ENCODE measurements around the gene AAGAB. TPM values are rescaled to one million over a fixed set of nuclear protein-coding genes. Genes with fewer than 3 reads are reported as not detected.

The AAGAB gene
- total RNA-seq, 2 experiments from 2014 or later: 42.6 to 51.2 TPM

DNA sequence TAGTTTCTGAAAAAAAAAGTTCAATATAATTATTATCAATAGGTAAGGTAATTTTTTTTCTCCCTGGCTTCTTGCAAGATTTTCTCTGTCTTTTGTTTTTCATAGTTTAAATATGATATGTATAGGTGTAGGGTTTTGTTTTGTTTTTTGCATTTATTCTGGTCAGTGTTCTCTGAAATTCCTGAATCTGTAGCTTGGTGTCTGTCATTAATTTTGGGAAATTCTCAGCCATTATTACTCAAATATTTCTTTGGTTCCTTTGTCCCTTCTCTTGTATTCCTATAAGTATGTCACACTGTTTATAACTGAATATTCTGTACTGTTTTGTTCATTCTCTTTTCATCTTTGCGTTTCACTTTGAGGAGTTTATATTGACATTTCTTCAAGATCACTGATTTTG is 22.2 kb upstream of the AAGAB start:
- Mint-ChIP-seq H3K27me3 (peaks cover 4% of the 10 kb centered on the region), H3K4me1 (ENCODE audit: low read depth) (no peaks in the 10 kb centered on the region), H3K9me3 (peaks cover 10% of the 10 kb centered on the region), H3K36me3 (ENCODE audit: low read depth) (peaks cover 3% of the 10 kb centered on the region), H3K4me3 (no peak overlapping the region), H3K27ac (no peak overlapping the region)
- ChIA-PET CTCF (interaction anchor here (1.2 kb wide), 1 partner anchor 13 kb away, joined by 3 read pairs; no protein-coding TSS in a partner anchor), POLR2A (no interaction called here)
- DNase-seq (no peak), ATAC-seq (no peak)
- intact Hi-C loops (cut with micrococcal nuclease): no loop called here
- TF ChIP-seq, protein P1, sequence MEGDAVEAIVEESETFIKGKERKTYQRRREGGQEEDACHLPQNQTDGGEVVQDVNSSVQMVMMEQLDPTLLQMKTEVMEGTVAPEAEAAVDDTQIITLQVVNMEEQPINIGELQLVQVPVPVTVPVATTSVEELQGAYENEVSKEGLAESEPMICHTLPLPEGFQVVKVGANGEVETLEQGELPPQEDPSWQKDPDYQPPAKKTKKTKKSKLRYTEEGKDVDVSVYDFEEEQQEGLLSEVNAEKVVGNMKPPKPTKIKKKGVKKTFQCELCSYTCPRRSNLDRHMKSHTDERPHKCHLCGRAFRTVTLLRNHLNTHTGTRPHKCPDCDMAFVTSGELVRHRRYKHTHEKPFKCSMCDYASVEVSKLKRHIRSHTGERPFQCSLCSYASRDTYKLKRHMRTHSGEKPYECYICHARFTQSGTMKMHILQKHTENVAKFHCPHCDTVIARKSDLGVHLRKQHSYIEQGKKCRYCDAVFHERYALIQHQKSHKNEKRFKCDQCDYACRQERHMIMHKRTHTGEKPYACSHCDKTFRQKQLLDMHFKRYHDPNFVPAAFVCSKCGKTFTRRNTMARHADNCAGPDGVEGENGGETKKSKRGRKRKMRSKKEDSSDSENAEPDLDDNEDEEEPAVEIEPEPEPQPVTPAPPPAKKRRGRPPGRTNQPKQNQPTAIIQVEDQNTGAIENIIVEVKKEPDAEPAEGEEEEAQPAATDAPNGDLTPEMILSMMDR (IDR thresholded peaks at IDR 0.05): no peak

- ChIA-PET CTCF (interaction anchor here (1.0 to 1.6 kb wide), 2 partner anchors 8 to 328 kb away, joined by 3 to 5 read pairs; no protein-coding TSS in a partner anchor), POLR2A (no interaction called here)
- ATAC-seq (no peak), DNase-seq (no peak)
- Mint-ChIP-seq H3K36me3 (ENCODE audit: low read depth) (peaks cover 3% of the 10 kb centered on the region), H3K4me1 (ENCODE audit: low read depth) (no peaks in the 10 kb centered on the region), H3K4me3 (no peak overlapping the region), H3K9me3 (peaks cover 10% of the 10 kb centered on the region), H3K27ac (no peak overlapping the region), H3K27me3 (peaks cover 2% of the 10 kb centered on the region)
- intact Hi-C loops (cut with micrococcal nuclease): no loop called here
- TF ChIP-seq, protein P1 (IDR thresholded peaks at IDR 0.05): no peak
Observed at GRCh38 chr15:67274236-67274635, 19.8 kb upstream of the AAGAB start.

DNA sequence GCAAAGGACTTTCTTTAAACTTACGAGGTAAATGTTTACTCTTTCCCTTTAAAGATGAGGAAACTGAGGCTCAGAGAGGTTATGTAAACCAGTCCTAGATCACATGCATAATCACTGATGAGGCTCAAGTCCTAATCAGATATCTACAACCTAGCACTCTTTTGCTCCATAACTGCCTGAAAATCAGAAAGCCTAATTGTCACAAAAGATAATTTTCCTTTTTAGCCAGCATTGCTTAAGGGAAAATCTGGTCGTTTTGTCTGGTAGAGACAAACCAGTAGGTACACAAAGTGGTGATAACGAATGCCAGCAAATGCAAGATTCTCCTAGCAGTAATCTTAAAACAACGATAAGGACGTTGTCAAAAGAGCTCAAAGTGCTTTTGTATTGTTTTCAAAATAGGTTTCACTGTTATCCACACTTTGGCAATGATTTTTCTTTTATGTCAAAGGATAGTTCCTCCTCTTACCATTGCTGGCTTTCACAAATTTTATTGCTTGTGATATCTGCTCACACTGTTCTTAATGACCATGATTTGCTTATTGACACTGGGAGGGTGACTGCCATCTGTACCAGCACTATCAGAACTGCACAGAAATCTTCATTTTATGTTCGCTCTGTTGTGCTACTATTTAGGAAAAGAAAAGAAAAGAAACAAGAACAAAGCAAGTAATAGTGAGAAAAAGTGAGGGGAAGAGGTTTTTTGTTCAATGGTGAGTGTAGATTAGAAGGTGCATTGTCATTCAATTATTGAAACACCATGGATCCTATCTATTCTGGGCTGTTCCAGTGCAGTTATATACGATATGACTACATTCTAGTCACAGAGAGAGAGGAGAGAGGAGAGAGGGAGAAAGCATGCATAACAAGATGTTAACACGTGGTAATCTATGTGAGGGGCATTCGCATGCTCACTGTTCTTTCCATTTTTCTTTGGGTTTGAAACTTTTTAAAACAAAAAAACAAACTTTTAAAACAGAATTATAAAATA is 13.8 kb upstream of the AAGAB start:
- CTCF ChIA-PET: no interaction called here
- TF ChIP-seq, protein P1 (IDR thresholded peaks at IDR 0.05): no peak
- no peak overlapping the region for H3K27ac Mint-ChIP-seq
- no peak for DNase-seq
- no peaks in the 10 kb centered on the region for H3K9me3 Mint-ChIP-seq
- H3K4me3 Mint-ChIP-seq: no peak overlapping the region
- ATAC-seq: no peak
- no peaks in the 10 kb centered on the region for H3K36me3 Mint-ChIP-seq (ENCODE audit: low read depth)
- no peaks in the 10 kb centered on the region for H3K27me3 Mint-ChIP-seq
- intact Hi-C loops (cut with micrococcal nuclease): no loop called here
- POLR2A ChIA-PET: no interaction called here
- no peaks in the 10 kb centered on the region for H3K4me1 Mint-ChIP-seq (ENCODE audit: low read depth)

DNA sequence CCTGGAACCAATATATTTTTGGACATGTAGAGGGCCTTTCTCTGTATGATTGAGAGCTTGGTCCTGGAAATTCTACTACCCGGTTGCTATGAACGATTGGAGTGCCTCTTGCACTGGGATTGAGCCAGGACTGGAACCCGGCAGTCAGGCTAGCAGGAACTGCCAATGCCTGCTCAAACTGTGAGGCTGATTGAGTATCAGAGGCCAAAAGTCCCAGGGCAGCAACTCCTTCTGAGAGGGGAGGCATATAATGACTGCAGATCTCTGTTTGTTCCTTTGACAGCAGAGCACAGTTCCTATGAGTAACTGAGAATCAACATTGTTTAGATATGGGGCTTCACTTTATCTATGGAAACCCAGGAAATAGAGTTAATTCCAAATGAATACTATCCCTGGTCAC is 13.0 kb upstream of the AAGAB start:
- no peak for DNase-seq
- no peak overlapping the region for H3K4me3 Mint-ChIP-seq
- POLR2A ChIA-PET: no interaction called here
- H3K27me3 Mint-ChIP-seq: no peaks in the 10 kb centered on the region
- CTCF ChIA-PET: no interaction called here
- H3K27ac Mint-ChIP-seq: no peak overlapping the region
- H3K4me1 Mint-ChIP-seq (ENCODE audit: low read depth): no peaks in the 10 kb centered on the region
- ATAC-seq: no peak
- H3K36me3 Mint-ChIP-seq (ENCODE audit: low read depth): no peaks in the 10 kb centered on the region
- H3K9me3 Mint-ChIP-seq: no peaks in the 10 kb centered on the region
- TF ChIP-seq, protein P1 (IDR thresholded peaks at IDR 0.05): no peak
- intact Hi-C loops (cut with micrococcal nuclease): no loop called here

DNA sequence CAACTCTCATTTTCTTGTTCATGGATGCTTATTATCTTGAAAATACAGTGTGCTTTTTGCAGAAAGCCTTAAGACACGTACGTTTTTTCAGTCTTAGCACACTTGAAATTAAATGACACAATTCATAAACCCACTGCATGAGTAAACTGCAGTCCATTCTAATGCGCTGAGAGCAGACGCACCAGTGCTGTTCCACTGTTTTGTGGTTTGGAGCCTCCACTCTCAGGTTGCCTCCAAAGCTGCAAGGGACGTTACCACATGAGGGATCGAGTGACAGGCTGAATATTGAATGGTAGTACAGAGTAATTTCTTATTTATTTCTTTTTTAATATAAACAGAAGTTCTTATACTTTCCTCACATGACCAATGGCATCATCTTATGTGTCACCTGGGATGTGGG is 12.4 kb upstream of the AAGAB start:
- no peaks in the 10 kb centered on the region for H3K27me3 Mint-ChIP-seq
- H3K9me3 Mint-ChIP-seq: no peaks in the 10 kb centered on the region
- ATAC-seq (no peak), DNase-seq (no peak)
- ChIA-PET POLR2A (interaction anchor here (0.6 kb wide), 1 partner anchor 289 kb away, joined by 3 read pairs; no protein-coding TSS in a partner anchor), CTCF (no interaction called here)
- no peaks in the 10 kb centered on the region for H3K36me3 Mint-ChIP-seq (ENCODE audit: low read depth)
- H3K27ac Mint-ChIP-seq: no peak overlapping the region
- H3K4me3 Mint-ChIP-seq: no peak overlapping the region
- TF ChIP-seq, protein P1 (IDR thresholded peaks at IDR 0.05): no peak
- H3K4me1 Mint-ChIP-seq (ENCODE audit: low read depth): no peaks in the 10 kb centered on the region
- intact Hi-C loops (cut with micrococcal nuclease): no loop called here

Measured in activated CD8-positive, alpha-beta T cell treated with anti-CD3 and anti-CD28 coated beads for 36 hours (primary cell).